Neural cell (in vitro differentiated cells): ENCODE data around the gene BCKDK.

Experiments
- CTCF ChIP-seq: fragments of 450-650 bp; IDR thresholded peaks from 2 replicates; pipeline ENCODE4 v1.5.1; 2014; ENCODE audit warnings: antibody characterized with exemption, mild to moderate bottlenecking, moderate library complexity; ENCODE audit not compliant: poor library complexity, severe bottlenecking
- REST ChIP-seq: IDR thresholded peaks from 2 replicates; pipeline ENCODE4 v1.6.1; 2012; ENCODE audit warnings: borderline replicate concordance

GRCh38 chr16:31087971-31088370, 20.2 kb upstream of the BCKDK start:
- TF ChIP-seq CTCF (no peak), REST (no peak)
